ENCODE data around the gene GCLM.
"Not testable (repeated sequence)": the region's sequence is repeated elsewhere in the genome, so short reads cannot be mapped to it uniquely, and the experiment has no call there.

Gene GCLM

GRCh38 chr1:93888900-93889299 is 20.3 kb downstream of the GCLM start:
- DNase-seq, result no peak

GRCh38 chr1:93882269-93882668 is 27.0 kb downstream of the GCLM start:
- no peak for DNase-seq

GRCh38 chr1:93880731-93881130 is 28.5 kb downstream of the GCLM start:
- DNase-seq, result no peak

- DNase-seq, result peak; percentile 89
Measured at GRCh38 chr1:93878889-93879586, 30.2 kb downstream of the GCLM start, which contains the start of gene DNTTIP2. Gene DNTTIP2 (minus strand): TSS chr1:93879206. CDS start chr1:93879148, 58 bp downstream.

- peak; percentile 64 for DNase-seq
Measured at GRCh38 chr1:93878501-93878888, 30.7 kb downstream of the GCLM start.

GRCh38 chr1:93877529-93877928 is 31.7 kb downstream of the GCLM start:
- no peak for DNase-seq

GRCh38 chr1:93876244-93876643 is 33.0 kb downstream of the GCLM start:
- no peak for DNase-seq

GRCh38 chr1:93874025-93874651 is 35.1 kb downstream of the GCLM start:
- no peak for DNase-seq

GRCh38 chr1:93871366-93871765 is 37.9 kb downstream of the GCLM start:
- DNase-seq, result no peak

- no peak for DNase-seq
Measured at GRCh38 chr1:93869653-93870052, 39.6 kb downstream of the GCLM start.

- DNase-seq, result not testable (repeated sequence)
Measured at GRCh38 chr1:93868492-93868891, 40.7 kb downstream of the GCLM start.

- no peak for DNase-seq
Measured at GRCh38 chr1:93865253-93865652, 44.0 kb downstream of the GCLM start.

GRCh38 chr1:93864175-93864574 is 45.1 kb downstream of the GCLM start:
- no peak for DNase-seq

- not testable (repeated sequence) for DNase-seq
Measured at GRCh38 chr1:93857653-93858052, 51.6 kb downstream of the GCLM start.

- DNase-seq, result not testable (repeated sequence)
Measured at GRCh38 chr1:93855983-93856382, 53.2 kb downstream of the GCLM start.

GRCh38 chr1:93853940-93854339 is 55.3 kb downstream of the GCLM start:
- DNase-seq, result no peak

GRCh38 chr1:93851878-93852277 is 57.4 kb downstream of the GCLM start:
- DNase-seq, result no peak

- no peak for DNase-seq
Measured at GRCh38 chr1:93851327-93851712, 57.9 kb downstream of the GCLM start.

- peak; percentile 70 for DNase-seq
Measured at GRCh38 chr1:93850687-93851326, 58.4 kb downstream of the GCLM start.

- no peak for DNase-seq
Measured at GRCh38 chr1:93848350-93848883, 60.8 kb downstream of the GCLM start.

- DNase-seq, result peak; percentile 74
Measured at GRCh38 chr1:93847811-93848288, 61.4 kb downstream of the GCLM start.

- DNase-seq, result peak; percentile 88
Measured at GRCh38 chr1:93846992-93847810, 62.0 kb downstream of the GCLM start.

All from activated naive CD4-positive, alpha-beta T cell treated with Interleukin-2 at 50 U/mL for 16 hours (primary cell).